BJ (cell line): ENCODE measurements around the gene RTL10. TPM values are rescaled to one million over a fixed set of nuclear protein-coding genes. Genes with fewer than 3 reads are reported as not detected.

Source experiments
- CTCF ChIA-PET: fragments of 350-600 bp; formaldehyde crosslinking; extraction: SDS; loops from one replicate; lab custom pipeline; 2021; ENCODE audit warnings: antibody characterized with exemption, inconsistent platforms; lab: Yijun Ruan, JAX
- POLR2A ChIA-PET: fragments of 300-600 bp; sonication (Branson Sonifier 250); formaldehyde crosslinking; extraction: SDS; loops from one replicate; lab custom pipeline; 2021; ENCODE audit warnings: antibody characterized with exemption; lab: Charles Lee
- DNase-seq: peaks from one replicate; pipeline ENCODE4 v3.0.0-alpha.2; 2011; ENCODE audit warnings: low read depth
- H3K27me3 ChIP-seq: 2 replicates; pipeline ENCODE4 v1.6.0; 2011; ENCODE audit warnings: low read length; ENCODE audit not compliant: control insufficient read depth, insufficient read depth
- H3K36me3 ChIP-seq: 2 replicates; pipeline ENCODE4 v1.5.1; 2011; ENCODE audit warnings: low read length; ENCODE audit not compliant: control insufficient read depth, insufficient read depth
- H3K4me3 ChIP-seq: 2 replicates; pipeline ENCODE4 v1.5.1; 2011; ENCODE audit warnings: low read depth, mild to moderate bottlenecking, control low read depth, low read length
- CTCF ChIP-seq: IDR thresholded peaks from 2 replicates; pipeline ENCODE4 v1.5.1; 2011; ENCODE audit warnings: low read depth, mild to moderate bottlenecking, control low read depth, inconsistent platforms, low read length, moderate library complexity; ENCODE audit not compliant: insufficient read depth
- polyA plus RNA-seq: library from polyadenylated mRNA; depleted of rRNA; stranded (reverse); fragments of >200 nt; gene quantifications from 2 replicates; pipeline ENCODE4 v1.2.3, GENCODE V29; 2011

Gene RTL10
- polyA plus RNA-seq, 1 experiment = 18.9 TPM

- H3K27me3 ChIP-seq = no peaks in the 10 kb centered on the region
- no peaks in the 10 kb centered on the region; the same call in 1 of the 2 replicates for H3K36me3 ChIP-seq
- ChIA-PET POLR2A (no interaction called here), CTCF (interaction anchor here (3.2 kb wide), 1 partner anchor 9 kb away, joined by 13 read pairs; no protein-coding TSS in a partner anchor)
- DNase-seq = no peak
- TF ChIP-seq CTCF = no peak
- H3K4me3 ChIP-seq = no peak overlapping the region
Observed at GRCh38 chr22:19808873-19809478, 45.7 kb downstream of the RTL10 start.

DNA sequence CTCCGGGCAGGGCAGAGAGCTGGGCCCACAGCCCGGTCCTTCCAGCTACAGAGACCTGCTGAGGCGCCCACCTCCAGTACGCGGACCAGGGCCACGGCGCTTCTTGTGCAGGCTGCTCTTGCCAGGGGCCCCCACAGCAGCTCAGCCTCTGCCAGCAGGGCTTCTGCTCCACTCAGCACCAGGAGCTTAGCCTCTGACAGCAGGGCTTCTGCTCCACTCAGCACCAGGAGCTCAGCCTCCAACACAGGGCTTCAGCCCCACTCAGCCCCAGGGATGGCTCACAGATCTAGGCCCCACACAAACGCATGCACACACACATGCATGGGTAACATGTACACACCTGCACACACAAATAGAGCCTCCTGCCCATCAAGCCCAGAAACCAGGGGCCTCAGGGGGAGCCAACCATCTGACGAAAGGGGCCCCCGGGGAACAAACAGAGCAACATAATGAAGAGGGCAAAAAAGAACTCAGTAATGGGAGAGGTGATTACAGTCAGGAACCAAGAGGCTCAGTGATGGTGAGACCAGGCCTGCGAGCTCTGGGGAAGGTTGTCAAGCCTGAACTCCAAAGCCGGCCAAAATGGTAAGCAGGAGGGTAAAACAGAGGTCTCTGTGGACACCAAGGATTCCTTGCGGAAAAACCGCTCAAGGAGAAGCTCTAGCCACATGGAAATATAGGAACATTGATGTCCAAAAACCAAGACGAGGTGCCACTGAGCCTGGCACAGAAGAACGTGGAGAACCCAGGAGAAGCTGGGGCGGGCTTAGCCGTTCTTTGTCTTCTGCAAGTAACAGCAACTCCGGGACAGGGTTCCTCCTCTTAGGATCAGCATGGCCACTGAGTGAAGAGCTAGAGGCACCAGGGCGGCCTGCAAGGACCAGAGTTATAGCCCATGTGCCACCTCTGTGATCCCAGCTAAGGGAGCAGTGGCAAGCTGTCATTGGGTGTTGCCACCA, 46.5 kb downstream of the RTL10 start:
- Histone ChIP-seq H3K4me3 (no peak overlapping the region), H3K36me3 (no peaks in the 10 kb centered on the region; the same call in 1 of the 2 replicates), H3K27me3 (no peaks in the 10 kb centered on the region)
- CTCF ChIA-PET = interaction anchor here (0.8 to 1.5 kb wide), 4 partner anchors 9 to 102 kb away, joined by 3 to 5 read pairs (median 3); no protein-coding TSS in a partner anchor
- DNase-seq = no peak
- POLR2A ChIA-PET = no interaction called here
- no peak for TF ChIP-seq CTCF

- Histone ChIP-seq H3K36me3 (no peaks in the 10 kb centered on the region; the same call in 1 of the 2 replicates), H3K4me3 (no peak overlapping the region), H3K27me3 (no peaks in the 10 kb centered on the region)
- ChIA-PET POLR2A (no interaction called here), CTCF (interaction anchor here (0.8 to 1.5 kb wide), 4 partner anchors 9 to 103 kb away, joined by 3 to 5 read pairs (median 3); no protein-coding TSS in a partner anchor)
- DNase-seq = no peak
- TF ChIP-seq CTCF = no peak
Observed at GRCh38 chr22:19807161-19807913, 47.3 kb downstream of the RTL10 start.

DNA sequence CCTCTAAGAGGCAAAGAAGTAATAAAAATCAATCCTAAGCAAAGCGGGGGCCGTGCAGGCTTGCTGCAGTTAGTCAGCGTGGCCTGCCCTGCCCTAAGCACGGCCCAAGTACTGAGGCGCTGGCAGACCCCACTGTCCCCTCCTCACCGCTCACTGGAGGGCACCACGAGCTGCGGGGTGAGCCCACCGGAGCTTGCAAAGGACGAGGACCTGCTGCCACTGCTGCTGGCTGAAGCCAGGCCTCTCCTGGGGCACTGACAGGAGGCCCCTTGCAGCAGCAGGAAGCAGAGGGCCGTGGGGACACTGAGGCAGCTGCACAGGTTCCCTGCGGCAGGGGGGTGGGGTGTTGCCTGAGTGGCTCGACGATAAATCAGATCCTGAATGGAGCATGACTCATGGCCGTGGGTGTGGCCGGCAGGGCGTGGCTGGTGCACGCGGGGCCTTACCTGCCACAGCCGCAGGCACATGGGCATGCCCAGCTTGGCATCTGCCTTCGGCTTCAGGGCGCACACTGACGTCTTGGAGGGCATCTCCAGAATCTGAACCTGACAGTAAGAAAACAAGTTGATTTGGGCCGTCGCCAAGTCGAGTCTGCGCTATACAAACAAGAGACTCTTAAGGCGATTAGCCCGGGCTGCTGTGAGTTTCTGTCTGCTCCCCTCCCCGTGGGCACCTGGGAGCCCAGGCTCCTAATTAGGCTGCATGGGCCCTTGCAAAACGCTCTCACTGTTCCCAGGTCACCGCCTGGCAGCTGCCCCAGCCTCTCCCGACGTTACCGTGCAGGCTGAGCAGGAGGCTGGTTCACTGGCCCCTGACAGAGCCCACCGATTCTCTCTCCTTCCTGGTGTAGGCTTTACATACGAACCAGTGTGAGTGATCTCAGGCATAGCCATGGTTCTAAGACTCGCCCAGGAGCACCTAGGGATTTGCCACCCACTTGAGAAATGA, 48.2 kb downstream of the RTL10 start:
- POLR2A ChIA-PET = no interaction called here
- no peak overlapping the region for H3K4me3 ChIP-seq

More for the DNA sequence above, 48.2 kb downstream of the RTL10 start:
- H3K27me3 ChIP-seq = no peaks in the 10 kb centered on the region
- no peak for TF ChIP-seq CTCF
- no peak for DNase-seq
- CTCF ChIA-PET = interaction anchor here (1.0 to 1.5 kb wide), 2 partner anchors 8 to 76 kb away, joined by 4 to 5 read pairs; no protein-coding TSS in a partner anchor
- H3K36me3 ChIP-seq = no peaks in the 10 kb centered on the region; the same call in 1 of the 2 replicates
